GM06990 (cell line): ENCODE results near the gene GPI.
A peak's percentile ranks its signal among the peaks of the same experiment; 100 is the strongest.

Experiments used
- DNase-seq: peaks from one replicate; pipeline ENCODE4 v3.0.0-alpha.2; 2011; ENCODE audit not compliant: insufficient read length; ENCODE audit errors: extremely low read depth
- H3K27me3 ChIP-seq: replicated peaks from 2 replicates; pipeline ENCODE4 v1.6.0; 2011; ENCODE audit warnings: low read length; ENCODE audit not compliant: control insufficient read depth, insufficient read depth
- H3K36me3 ChIP-seq: 2 replicates; pipeline ENCODE4 v1.5.1; 2011; ENCODE audit warnings: low read length; ENCODE audit not compliant: control insufficient read depth, insufficient read depth
- H3K4me3 ChIP-seq: replicated peaks from 2 replicates; pipeline ENCODE4 v1.5.1; 2011; ENCODE audit warnings: low read depth, mild to moderate bottlenecking, control low read depth, low read length
- CTCF ChIP-seq: IDR thresholded peaks from 2 replicates; pipeline ENCODE4 v1.5.1; 2011; ENCODE audit warnings: low read length, control low read depth, mild to moderate bottlenecking, inconsistent platforms; ENCODE audit not compliant: insufficient read depth, poor library complexity, severe bottlenecking

Gene GPI

GRCh38 chr19:34363930-34364329 lies 1.1 kb upstream of the GPI start:
- H3K36me3 ChIP-seq: peaks cover 7% of the 10 kb centered on the region
- H3K4me3 ChIP-seq: no peak overlapping the region
- H3K27me3 ChIP-seq: no peaks in the 10 kb centered on the region
- TF ChIP-seq CTCF: no peak
- no peak for DNase-seq

- H3K4me3 ChIP-seq: peak overlapping the region; percentile 91
- H3K36me3 ChIP-seq: peaks cover 7% of the 10 kb centered on the region
- no peak for DNase-seq
- no peak for TF ChIP-seq CTCF
- H3K27me3 ChIP-seq: no peaks in the 10 kb centered on the region
Observed at GRCh38 chr19:34364462-34364829, 550 bp upstream of the GPI start.

GRCh38 chr19:34365463-34366401 lies 736 bp downstream of the GPI start:
- peaks cover 12% of the 10 kb centered on the region for H3K36me3 ChIP-seq
- no peak for TF ChIP-seq CTCF
- peak; percentile 28 for DNase-seq
- no peaks in the 10 kb centered on the region for H3K27me3 ChIP-seq
- peak overlapping the region; percentile 91 for H3K4me3 ChIP-seq

- H3K4me3 ChIP-seq: peak overlapping the region; percentile 91
- no peak for TF ChIP-seq CTCF
- H3K27me3 ChIP-seq: no peaks in the 10 kb centered on the region
- DNase-seq: no peak
- peaks cover 17% of the 10 kb centered on the region for H3K36me3 ChIP-seq
Observed at GRCh38 chr19:34366738-34367623, 2.0 kb downstream of the GPI start.

- DNase-seq: no peak
- no peak for TF ChIP-seq CTCF
- Histone ChIP-seq H3K4me3 (no peak overlapping the region), H3K36me3 (peaks cover 18% of the 10 kb centered on the region), H3K27me3 (no peaks in the 10 kb centered on the region)
Observed at GRCh38 chr19:34367624-34367957, 2.6 kb downstream of the GPI start.
